HEK293T (cell line): ENCODE measurements around the gene KMT2A.

ENCODE experiments used
- ARNT ChIP-seq: fragments of 450-650 bp; IDR thresholded peaks from 2 replicates; pipeline ENCODE4 v1.6.1; 2017; ENCODE audit warnings: mild to moderate bottlenecking
- BHLHE40 ChIP-seq: fragments of 450-650 bp; IDR thresholded peaks from 2 replicates; pipeline ENCODE4 v1.6.1; 2016; ENCODE audit warnings: mild to moderate bottlenecking, moderate library complexity, borderline replicate concordance
- CTBP1 ChIP-seq: fragments of 450-650 bp; IDR thresholded peaks from 2 replicates; pipeline ENCODE4 v1.6.1; 2016; ENCODE audit warnings: borderline replicate concordance
- FOXA1 ChIP-seq: fragments of 450-650 bp; IDR thresholded peaks from 2 replicates; pipeline ENCODE4 v1.6.1; 2016; ENCODE audit warnings: mild to moderate bottlenecking
- FOXK2 ChIP-seq: fragments of 450-650 bp; IDR thresholded peaks from 2 replicates; pipeline ENCODE4 v1.6.1; 2016; ENCODE audit warnings: mild to moderate bottlenecking
- FOXM1 ChIP-seq: fragments of 450-650 bp; IDR thresholded peaks from 2 replicates; pipeline ENCODE4 v1.6.1; 2017; ENCODE audit warnings: mild to moderate bottlenecking, borderline replicate concordance
- LEF1 ChIP-seq: fragments of 450-650 bp; IDR thresholded peaks from 2 replicates; pipeline ENCODE4 v1.6.1; 2017; ENCODE audit warnings: mild to moderate bottlenecking, borderline replicate concordance
- NFRKB ChIP-seq: fragments of 450-650 bp; IDR thresholded peaks from 2 replicates; pipeline ENCODE4 v1.6.1; 2016; ENCODE audit warnings: mild to moderate bottlenecking, moderate library complexity
- PKNOX1 ChIP-seq: fragments of 450-650 bp; IDR thresholded peaks from 2 replicates; pipeline ENCODE4 v1.6.1; 2016
- SP1 ChIP-seq: fragments of 450-650 bp; IDR thresholded peaks from 2 replicates; pipeline ENCODE4 v1.6.1; 2017
- SUZ12 ChIP-seq: fragments of 450-650 bp; IDR thresholded peaks from 2 replicates; pipeline ENCODE4 v1.6.1; 2016; ENCODE audit warnings: mild to moderate bottlenecking
- TARDBP ChIP-seq: fragments of 450-650 bp; IDR thresholded peaks from 2 replicates; pipeline ENCODE4 v1.6.1; 2016
- ZNF384 ChIP-seq: fragments of 450-650 bp; IDR thresholded peaks from 2 replicates; pipeline ENCODE4 v1.6.1; 2016

GRCh38 chr11:118572061-118572980, 136.0 kb downstream of the KMT2A start, which contains the start of gene ARCN1:
- TF ChIP-seq NFRKB (no peak), TARDBP (no peak), SUZ12 (no peak), SP1 (no peak), ARNT (no peak), LEF1 (no peak), ZNF384 (peak; percentile 84), FOXK2 (no peak), CTBP1 (no peak), BHLHE40 (no peak), FOXA1 (no peak), PKNOX1 (no peak), FOXM1 (no peak)
